ENCODE measurements around the gene L3MBTL1.
"Not testable (repeated sequence)": the region's sequence is repeated elsewhere in the genome, so short reads cannot be mapped to it uniquely, and the experiment has no call there.

Gene L3MBTL1

DNA sequence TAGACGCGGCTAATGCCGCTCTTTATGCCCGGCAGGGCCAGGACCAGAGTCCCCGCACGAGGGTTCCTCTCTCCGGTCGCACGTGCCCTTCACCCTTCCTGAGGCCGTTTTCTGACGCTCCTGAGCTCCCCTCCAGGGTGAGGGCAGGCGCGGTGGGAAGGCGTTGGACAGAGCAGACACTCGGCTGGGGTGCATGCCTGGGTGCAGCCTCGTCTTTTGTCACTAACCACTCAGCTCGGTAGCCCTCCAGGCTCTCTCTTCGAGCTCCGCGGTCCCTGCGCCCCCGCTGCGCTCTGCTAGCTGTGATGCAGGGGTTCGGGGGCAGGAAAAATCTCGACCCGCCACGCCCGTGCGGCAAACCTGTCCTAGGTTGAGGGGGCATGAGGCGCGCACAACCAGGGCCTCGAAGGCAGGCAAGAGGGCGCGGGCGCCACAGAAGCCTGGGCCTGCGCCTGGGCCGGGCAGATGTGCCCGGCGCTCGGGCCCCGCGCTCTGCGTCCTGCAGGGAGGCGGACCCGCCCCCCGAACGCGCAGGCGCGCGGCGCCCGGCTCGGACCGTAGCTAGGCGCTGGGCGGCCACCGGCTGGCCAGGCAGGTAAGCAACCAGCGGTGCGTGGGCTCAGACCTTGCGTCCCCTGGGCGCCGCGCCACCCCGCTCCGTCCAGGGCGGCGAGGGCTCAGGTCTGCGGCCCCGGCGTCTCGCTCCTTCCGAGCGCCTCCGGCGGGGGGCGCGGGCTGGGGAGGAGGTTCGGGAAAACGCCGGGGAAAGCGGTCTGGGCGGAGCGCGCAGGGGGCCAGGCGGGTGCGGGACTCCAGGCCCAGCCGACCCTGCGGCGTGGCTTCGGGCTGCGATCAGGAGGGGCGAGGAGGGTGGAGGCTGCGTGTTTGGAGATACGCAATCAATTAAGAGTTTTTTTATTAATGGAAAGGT lies at the start of gene L3MBTL1:
L3MBTL1 (plus strand) TSS at position 548 of the 931 bp plus-strand sequence. CDS start 5,807 bp downstream, outside the sequence.
- peak; percentile 31 for DNase-seq

DNA sequence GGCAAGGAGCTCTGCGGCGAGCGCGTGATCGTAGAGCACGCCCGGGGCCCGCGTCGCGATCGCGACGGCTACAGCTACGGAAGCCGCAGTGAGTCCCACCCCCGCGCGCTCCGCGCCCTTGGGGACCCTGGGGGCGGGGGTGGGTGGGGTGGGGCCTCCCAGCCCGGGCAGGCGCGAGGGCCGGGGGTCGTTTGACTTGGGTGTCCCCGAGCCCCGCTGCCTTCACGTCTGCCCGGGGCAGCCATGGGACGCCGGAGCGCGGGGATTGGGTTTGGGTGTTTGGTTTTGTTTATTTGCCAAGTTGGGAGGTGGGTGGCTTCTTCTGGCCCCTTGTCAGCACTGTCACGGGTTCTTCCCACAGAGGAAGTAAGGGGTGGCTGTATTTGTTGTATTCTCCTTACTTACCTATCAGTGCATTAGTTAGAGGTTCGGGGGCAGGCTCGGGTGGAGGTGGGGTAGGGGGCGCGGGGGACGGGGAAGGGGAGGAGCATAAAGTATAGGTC lies 49.0 kb upstream of the L3MBTL1 start:
- DNase-seq, result no peak

DNA sequence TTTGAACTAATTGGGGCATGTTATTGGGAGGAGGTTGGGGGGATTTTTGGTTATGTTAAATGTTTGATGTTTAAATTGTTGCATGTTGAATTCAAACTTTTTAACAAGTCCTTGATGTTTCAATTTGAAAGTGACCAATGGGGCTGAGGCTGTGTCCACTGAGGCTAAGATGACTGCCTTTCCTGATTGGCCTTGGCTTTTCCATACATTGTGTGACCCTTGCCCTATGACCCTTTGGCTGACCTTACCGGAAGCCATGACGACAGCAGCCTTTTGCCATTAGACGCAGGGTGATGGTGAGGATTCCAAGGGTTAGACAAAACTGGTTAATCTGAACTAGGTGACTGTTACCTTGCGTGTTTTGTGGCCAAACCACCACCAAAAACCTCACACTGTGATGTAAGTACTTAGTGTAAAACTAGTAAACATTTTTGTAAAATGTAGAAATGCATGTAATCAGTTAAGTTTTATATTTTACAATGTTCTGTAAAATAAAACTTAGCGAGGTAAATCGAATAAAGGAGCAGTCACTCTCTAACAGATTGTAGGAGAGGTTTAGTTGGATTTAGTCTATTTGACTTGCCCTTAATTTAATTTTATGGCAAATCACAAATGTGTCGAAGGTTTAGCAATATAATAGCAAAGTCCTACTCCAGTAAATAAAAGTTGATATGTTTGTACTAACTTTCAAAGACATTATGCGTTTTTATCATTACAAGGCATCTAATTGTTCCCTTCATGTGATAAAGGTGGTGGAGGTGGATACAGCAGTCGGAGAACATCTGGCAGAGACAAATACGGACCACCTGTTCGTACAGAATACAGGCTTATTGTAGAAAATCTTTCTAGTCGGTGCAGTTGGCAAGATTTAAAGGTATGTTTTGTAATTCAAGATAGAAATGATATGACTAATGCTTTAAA lies 48.2 kb upstream of the L3MBTL1 start:
- no peak for DNase-seq

DNA sequence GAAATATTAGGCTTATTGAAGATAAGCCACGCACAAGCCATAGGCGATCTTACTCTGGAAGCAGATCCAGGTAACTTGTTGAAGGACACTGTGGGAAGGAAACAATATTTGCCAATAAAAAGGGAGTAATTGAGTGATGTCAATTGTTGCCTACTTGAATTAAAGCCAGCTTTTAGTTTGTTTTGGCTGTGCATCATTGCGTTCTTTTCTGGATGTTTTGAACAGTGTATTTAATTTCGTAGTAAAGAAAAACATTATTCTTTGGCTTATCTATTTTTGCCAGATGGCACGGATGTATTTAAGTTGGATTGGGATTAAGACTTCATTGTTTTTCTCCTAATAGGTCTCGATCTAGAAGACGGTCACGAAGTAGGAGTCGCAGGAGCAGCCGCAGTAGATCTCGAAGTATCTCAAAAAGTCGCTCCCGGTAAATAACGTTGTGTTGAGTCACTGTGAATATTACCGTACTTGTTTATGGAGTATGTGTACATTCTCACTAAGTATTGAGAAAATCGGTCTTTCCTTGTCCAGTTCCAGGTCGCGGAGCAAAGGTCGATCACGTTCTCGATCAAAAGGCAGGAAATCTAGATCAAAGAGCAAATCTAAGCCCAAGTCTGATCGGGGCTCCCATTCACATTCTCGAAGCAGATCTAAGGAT lies 47.2 kb upstream of the L3MBTL1 start:
- no peak for DNase-seq

DNA sequence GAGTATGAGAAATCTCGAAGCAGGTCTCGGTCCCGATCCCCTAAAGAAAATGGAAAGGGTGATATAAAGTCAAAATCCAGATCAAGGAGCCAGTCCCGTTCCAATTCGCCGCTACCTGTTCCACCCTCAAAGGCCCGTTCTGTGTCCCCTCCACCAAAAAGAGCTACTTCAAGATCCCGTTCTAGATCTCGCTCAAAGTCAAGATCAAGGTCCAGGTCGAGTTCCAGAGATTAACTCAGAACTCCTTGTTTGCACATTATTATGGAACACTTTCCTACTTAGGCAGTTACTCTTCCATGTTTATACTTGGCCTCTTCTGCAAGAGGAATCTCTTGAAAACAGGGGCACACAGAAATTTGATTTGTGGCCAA lies 46.7 kb upstream of the L3MBTL1 start:
- no peak for DNase-seq

DNA sequence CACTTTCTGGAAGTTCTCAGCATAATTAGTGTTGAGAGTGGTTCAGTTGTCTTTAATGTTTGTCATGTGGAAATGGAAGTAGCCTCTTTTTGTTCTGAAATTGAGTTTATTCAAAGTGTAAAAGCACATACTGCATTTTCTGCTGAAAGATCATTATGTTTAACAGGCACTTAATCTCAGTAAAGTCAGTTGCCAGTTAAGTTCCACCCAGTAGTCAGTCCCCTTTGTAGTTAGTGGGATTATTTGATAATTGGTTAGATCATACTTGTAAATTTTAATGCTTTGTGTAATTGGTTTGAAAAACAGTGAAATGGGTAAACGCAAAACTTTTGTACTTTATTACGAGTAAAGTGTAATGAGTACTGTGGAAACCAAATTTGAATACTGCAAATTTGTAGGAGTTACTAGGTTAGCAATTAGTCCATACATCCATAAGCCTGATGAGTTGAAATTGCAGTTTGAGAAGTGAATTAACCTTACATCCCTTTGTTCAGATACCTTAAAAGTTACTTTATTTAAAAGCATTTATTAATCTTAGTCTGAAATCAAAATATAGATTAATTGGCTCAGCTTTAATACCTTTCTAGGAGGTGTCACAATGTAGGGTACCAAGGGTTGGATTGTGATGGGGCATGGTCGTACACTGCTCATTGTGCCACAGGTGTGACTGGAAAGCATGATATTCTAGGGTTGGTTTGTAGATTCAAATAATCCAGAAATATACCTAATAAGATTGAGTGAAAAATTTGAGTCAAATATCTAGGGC lies 45.4 kb upstream of the L3MBTL1 start:
- DNase-seq, result no peak

DNA sequence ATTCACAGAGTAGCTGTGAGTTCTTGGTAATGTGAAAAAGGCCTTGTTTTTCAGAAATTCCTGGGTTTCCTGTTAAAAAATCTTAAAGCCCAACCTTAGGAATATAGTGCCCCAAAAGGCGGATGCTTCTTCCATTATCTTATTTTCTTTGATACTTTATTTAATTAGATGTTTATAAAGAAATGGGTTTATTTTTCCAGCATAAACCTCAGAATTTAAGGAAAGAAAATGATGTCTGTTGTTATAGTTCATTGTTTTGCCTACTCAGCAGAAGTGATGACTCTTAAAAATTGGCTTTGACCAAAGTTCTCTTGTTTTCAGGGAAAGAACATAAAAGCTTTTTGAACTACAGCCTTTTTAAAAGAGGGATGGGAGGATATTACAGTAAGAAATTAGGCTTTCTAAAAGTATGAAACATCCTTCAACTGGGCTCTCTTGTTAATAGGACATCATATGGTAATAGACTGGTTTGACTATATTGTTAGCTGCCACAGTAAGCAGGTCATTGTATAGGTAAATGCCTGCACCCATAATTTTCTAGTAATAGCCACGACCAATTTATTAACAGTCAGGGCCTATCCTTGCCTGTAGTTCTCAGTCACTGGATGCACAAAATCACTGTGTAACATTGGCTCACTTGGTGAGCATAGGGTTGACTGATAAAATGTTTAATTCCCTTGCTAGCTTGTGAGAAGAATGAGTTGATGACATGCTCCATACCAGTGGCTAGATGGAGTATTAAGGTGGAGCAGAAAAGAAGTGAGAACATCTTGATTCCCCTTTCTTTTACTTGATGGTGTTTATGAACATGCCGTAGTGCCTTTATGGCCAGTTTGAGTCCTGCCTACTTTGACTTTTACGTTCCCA lies 44.6 kb upstream of the L3MBTL1 start:
- DNase-seq, result no peak

DNA sequence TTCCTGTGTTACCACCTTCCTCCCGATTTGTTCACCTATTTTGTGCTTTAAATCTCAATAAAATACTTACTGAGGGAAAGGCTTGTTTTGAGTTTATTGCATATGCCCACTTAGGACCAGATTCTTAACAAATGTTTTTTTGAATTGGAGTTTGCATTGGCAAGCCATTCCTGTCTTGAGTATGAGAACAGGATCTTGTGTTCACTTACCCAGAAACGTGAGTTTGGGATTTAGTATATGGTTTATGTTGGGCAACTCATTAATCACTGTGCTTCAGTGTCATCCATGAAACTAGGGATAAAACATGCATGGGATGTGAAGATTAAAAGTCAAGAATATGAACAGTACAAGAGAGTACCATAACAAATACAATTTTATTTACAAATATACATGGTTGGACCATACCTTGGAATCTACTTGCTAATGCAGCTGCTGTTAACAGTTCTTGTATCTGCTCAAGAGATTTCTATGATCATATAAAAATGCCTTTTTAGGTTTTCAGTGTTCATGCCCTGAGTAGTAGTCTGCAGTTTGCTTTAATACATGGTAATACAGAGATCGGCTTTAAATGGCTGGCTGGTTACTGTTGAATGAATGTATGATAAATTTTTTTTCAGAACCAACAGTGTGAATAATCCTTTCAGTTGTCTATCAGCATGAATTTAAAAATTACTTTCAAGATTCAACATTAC lies 43.8 kb upstream of the L3MBTL1 start:
- DNase-seq, result no peak

DNA sequence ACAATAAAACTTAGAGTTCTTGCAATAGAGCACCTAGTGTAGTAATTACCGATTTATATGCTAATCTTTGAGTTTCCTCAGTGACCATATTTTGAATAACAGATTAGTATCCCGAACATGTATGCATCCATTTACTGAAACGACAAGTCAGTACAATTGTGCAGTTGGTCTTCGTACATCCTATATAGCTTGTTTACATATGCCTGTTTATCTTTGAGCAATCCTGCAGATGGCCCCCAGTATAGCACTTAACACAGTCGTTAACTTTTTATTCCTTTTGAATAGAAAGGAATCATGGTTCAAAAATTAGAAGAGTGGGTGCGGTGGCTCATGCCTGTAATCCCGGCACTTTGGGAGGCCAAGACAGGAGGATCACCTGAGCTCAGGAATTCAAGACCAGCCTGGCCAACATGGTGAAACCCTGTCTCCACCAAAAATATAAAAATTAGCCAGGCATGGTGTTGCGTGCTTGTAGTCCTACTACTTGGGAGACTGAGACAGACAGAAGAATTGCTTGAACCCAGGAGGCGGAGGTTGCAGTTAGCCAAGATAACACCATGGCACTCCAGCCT lies 43.2 kb upstream of the L3MBTL1 start:
- no peak for DNase-seq

DNA sequence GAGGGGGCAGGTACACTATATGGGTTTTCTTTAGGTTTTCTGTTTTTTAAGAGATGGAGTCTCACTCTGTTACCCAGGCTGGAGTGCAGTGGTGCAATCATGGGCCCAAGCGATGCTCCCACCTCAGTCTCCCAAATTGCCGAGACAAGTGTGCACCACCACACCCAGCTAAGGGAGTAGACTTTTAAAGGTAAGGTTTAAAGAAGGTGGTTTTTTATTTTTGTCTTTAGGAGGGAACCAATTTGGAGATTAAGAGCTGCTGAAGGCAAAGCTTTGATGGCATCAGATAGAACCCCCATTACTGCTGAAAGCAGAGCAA lies 41.9 kb upstream of the L3MBTL1 start:
- no peak for DNase-seq

DNA sequence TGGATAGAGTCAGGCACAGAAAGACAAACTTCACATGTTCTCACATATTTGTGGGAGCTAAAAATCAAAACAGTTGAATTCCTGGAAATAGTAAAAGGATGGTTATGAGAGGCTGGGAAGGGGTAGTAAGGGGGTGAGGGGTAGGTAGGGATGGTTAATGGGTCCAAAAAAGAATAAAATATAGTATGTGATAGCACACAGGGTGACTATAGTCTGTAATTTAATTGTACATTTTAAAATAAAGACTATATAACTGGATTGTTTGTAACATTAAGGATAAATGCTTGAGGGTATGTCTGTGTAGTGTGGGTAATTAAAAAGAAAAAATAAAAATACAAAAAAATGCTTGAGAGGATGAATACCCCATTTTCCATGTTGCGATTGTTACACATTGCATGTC lies 39.9 kb upstream of the L3MBTL1 start:
- no peak for DNase-seq

DNA sequence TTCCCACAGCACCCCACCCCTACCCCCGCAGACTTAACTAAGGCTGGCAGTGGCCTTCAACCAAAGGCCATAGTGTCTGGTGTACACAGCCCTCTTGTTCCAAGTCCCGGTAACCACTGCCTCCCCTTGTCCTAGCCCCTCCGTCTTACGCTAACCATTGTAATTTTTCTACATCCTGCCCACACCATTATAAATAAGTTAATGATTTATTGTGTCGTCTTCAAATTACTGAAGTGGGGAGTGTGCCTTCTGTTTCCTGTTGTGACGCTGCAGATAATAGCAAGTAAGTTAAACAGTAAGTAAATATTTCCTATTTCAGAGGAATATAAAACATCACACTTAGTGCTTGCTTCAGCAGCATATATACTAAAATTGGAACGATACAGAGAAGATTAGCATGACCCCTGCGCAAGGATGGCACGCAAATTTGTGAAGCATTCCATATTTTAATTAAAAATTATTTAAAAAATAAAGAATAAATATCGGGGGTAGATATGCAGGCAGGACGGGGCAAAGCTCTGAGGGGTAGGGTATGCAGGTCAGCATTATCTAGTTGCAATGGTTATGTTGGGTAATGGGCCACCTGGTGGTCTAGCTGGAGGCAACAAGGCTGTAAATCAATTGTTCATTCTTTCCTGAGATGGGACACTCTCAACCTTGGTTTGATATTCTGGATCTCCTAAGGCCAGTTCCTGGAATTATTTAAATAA lies 34.7 kb upstream of the L3MBTL1 start:
- DNase-seq, result no peak

DNA sequence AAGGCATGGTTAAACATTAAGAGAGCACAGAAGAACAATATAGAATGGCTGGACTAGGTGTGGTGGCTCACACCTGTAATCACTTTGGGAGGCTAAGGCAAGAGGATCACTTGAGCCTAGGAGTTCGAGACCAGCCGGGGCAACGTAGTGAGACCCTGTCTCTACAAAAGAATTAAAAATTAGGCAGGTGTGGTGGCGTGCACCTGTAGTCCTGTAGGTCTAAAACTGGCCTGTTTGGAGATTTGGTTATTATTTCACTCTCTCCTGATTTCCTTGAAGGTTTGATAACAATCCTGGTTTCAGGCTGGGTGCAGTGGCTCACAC lies 34.2 kb upstream of the L3MBTL1 start:
- DNase-seq, result no peak

DNA sequence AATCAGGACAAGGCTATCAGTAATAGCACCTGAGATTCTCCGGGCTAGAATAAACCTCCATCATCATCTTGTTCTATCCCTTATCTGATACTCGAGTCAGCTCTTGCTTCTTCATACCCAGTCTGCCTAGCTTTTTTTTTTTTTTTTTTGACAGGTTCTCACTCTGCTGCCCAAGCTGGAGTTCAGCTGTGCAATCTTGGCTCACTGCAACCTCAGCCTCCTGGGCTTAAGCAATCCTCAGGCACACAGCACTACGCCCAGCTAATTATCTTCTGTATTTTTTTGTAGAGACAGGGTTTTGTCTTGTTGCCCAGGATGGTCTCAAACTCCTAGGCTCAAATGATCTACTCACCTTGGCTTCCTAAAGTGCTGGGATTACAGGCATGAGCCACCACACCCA lies 30.3 kb upstream of the L3MBTL1 start:
- DNase-seq, result no peak

DNA sequence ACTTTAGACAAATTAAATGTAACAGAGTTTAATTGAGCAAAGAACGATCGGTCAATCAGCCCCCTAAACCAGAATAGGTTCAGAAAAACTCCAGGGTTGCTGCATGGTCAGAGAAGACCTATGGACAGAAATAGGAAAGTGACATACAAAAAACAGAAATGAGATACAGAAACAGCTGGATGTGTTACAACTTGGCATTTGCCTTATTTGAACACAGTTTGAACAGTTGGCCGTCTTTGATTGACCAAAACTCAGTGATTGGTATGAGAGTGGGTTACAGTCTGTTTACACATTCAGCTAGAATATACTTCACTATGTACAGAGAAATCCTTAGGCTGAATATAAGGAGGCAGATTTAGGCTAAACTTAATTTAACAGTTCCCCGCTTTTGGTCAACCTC lies 29.9 kb upstream of the L3MBTL1 start:
- no peak for DNase-seq

DNA sequence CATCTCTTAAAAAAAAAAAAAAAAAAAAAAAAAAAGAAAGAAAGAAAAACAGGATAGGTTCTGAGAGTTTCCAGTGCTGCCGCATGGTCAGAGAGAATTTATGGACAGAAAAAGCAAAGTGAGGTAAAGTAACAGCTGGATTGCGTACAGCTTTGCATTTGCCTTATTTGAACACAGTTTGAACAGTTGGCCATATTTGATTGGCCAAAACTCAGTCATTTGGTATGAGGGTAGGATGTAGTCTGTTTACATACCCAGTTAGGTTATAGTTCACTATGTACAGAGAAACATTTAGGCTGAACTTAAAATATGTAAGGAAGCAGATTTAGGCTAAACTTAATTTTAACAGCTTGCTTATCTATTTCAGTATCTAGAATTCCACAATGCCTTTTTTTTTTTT lies 17.5 kb upstream of the L3MBTL1 start:
- no peak for DNase-seq

DNA sequence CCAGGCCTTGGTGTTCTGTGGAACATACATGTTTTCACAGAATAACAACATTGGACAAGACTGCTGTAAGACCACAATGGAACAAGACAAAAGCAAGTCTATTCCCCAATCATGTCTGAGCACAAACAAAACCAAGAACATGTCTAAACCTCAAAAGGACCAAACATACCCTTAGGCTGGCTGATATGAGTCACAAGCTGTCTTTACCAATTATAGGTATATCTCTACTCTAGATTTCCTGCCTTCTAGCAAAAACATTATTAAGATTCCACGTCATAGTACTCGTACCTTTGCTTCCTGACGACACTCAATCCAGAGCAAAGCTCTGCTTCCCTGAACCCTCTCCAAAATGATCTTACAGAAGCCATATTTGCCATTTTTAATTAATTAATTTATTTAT lies 15.4 kb upstream of the L3MBTL1 start:
- no peak for DNase-seq

DNA sequence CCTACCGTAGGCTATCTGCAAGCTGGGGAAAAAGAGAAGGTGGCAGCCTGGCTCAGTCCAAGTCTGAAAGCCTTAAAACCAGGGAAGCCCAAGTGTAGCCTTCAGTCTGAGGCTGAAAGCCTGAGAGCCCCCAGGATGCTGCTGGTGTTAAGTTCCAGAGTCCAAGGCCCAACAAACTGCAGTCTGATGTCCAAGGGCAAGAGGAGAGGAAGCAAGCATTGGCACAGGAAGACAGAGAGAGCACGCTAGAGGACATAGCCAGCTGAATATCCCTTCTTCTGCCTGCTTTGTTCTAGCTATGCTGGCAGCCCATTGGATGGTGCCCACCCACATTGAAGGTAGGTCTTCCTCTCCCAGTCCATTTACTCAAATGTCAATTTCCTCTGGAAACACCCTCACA lies 12.1 kb upstream of the L3MBTL1 start:
- no peak for DNase-seq

DNA sequence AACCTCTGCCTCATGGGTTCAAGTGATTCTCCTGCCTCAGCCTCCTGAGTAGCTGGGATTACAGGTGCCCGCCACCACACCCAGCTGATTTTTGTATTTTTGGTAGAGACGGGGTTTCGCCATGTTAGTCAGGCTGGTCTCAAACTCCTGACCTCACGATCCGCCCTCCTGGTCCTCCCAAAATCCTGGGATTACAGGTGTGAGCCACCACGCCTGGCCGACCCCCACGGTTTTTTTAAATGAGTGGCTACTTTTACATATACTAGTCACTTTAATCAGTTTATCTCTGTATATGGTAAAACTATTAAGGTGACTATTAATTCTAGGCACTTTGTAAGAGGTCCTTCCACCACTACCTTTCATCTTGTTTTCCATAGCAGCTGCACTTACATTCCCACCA lies 5.5 kb upstream of the L3MBTL1 start:
- DNase-seq, result not testable (repeated sequence)

DNA sequence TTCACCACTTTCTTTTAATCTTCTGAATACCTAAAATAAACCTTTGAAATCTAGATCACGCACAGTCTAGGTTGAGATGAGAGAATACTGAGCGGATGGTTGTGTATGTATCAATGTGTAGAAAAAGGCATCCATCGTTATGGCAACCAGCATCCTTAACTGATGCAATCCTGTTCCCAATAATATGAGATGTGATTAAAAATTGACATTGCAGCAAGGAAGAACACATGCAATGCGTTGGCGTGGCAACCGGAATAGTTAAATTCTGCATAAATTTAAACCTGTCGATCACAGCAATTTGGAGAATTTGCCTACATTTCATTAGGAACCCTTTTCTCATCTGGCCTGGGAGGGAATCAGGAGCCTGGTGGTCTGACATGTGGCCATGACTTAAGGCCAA lies 1.3 kb upstream of the L3MBTL1 start:
- DNase-seq, result no peak
